GM18951 (cell line): ENCODE results near the gene SYNPO.

Experiments
- POLR2A ChIP-seq: IDR thresholded peaks from 4 replicates; pipeline ENCODE4 v1.6.1; 2011; ENCODE audit warnings: mild to moderate bottlenecking; ENCODE audit not compliant: insufficient read length, insufficient read depth; ENCODE audit errors: extremely low read depth
- in situ Hi-C: fragments of 300-500 bp; cut with MboI; formaldehyde crosslinking; loops from one replicate; pipeline ENCODE4 v1.12.0; 2022; ENCODE audit warnings: low sequenced_read_pairs, mixed read lengths, inconsistent platforms; ENCODE audit not compliant: unreplicated experiment

Gene SYNPO

DNA sequence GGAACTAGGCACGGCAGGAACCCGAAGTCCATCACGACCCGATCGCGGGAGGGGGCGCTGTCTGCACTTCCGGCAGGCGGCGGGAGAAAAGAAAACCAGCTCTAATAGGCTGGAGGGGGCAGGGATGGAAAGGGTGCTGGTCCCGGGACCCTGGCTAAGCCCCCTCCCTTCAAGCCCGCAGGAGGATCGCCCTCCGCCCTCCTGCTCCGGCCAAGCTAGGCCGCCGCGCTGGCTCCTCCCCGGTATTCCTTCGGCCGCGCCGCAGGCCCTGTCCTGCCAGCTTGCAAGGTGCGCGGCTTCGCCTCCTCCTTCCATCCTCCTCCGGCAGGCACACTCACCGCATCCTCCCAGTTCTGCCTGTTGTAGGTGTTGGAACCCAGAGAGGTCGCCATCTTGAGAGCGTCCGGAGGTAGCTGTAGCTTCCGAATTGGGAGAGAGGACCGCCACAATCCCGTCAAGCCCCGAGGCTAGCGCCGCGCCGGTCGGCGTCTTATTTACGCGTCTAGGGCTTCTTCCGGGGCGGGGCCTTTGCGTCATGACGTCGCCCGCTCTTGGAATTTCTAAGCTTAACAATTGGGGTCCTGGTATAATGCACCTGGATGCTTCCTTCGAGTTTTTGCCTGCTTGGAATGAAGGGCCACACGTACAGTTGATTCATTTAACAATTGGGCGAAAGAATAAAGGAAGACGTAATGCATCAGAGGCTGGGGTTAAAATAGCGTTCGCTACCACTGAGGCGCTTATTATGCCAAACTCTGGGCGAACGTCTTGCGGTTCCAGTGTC is 60.3 kb downstream of the SYNPO start, which contains the start of gene RBM22:
Gene RBM22 (minus strand): TSS at position 469 of the 784 bp plus-strand sequence. CDS start 77 bp downstream, at position 392.
- in situ Hi-C loops = no loop called here
- peak; percentile 87 for TF ChIP-seq POLR2A

GRCh38 chr5:150703762-150704161 is 63.3 kb downstream of the SYNPO start:
- no peak for TF ChIP-seq POLR2A
- in situ Hi-C loops = no loop called here

GRCh38 chr5:150706776-150707390 is 66.4 kb downstream of the SYNPO start:
- no peak for TF ChIP-seq POLR2A
- in situ Hi-C loops = no loop called here
